Liver (tissue), 9 donors: ENCODE results near the gene CARM1. TPM values are rescaled to one million over a fixed set of nuclear protein-coding genes. Genes with fewer than 3 reads are reported as not detected.

Source experiments
- DNase-seq: peaks from one replicate; pipeline ENCODE4 v3.0.0-alpha.2; 2017; ENCODE audit warnings: low spot score
- H3K27ac ChIP-seq, 2 donors: one replicate each; pipeline ENCODE4 v1.7.0; 2013; ENCODE audit warnings: inconsistent platforms in 2 of 2, low read length in 2 of 2, control low read depth in 1 of 2, low read depth in 1 of 2, mild to moderate bottlenecking in 1 of 2
- H3K27me3 ChIP-seq, 4 donors: one replicate each; pipeline versions ENCODE4 v1.6.1 to v1.7.0; 2013; ENCODE audit warnings: low read length in 3 of 4, inconsistent platforms in 1 of 4, mild to moderate bottlenecking in 1 of 4, moderate library complexity in 1 of 4; ENCODE audit not compliant: control insufficient read depth in 4 of 4, insufficient read depth in 4 of 4
- H3K36me3 ChIP-seq, 4 donors: one replicate each; pipeline versions ENCODE4 v1.6.1 to v1.7.0; 2013; ENCODE audit warnings: low read length in 3 of 4, mild to moderate bottlenecking in 3 of 4, low read depth in 1 of 4, moderate library complexity in 1 of 4; ENCODE audit not compliant: control insufficient read depth in 4 of 4, insufficient read depth in 3 of 4
- H3K4me1 ChIP-seq, 4 donors: one replicate each; pipeline versions ENCODE4 v1.6.1 to v1.7.0; 2013; ENCODE audit warnings: low read length in 3 of 4, mild to moderate bottlenecking in 3 of 4, moderate library complexity in 1 of 4; ENCODE audit not compliant: control insufficient read depth in 4 of 4, insufficient read depth in 4 of 4
- H3K4me3 ChIP-seq, 3 donors: one replicate each; pipeline versions ENCODE4 v1.6.1 to v1.7.0; 2013; ENCODE audit warnings: low read length in 3 of 3, control low read depth in 1 of 3, low read depth in 1 of 3, mild to moderate bottlenecking in 1 of 3
- H3K9ac ChIP-seq, 2 donors: one replicate each; pipeline ENCODE4 v1.7.0; 2013; ENCODE audit warnings: low read length in 2 of 2, mild to moderate bottlenecking in 2 of 2, moderate library complexity in 2 of 2, control low read depth in 1 of 2, low read depth in 1 of 2
- H3K9me3 ChIP-seq, 4 donors: one replicate each; pipeline versions ENCODE4 v1.6.1 to v1.7.0; 2013; ENCODE audit warnings: low read length in 3 of 4; ENCODE audit not compliant: control insufficient read depth in 4 of 4
- ATF3 ChIP-seq: IDR thresholded peaks from 2 replicates; pipeline ENCODE4 v1.6.1; 2016; ENCODE audit warnings: antibody characterized with exemption
- CTCF ChIP-seq: fragments of 150-350 bp; IDR thresholded peaks from 2 replicates; pipeline ENCODE4 v1.5.1; 2017; ENCODE audit warnings: improper control_type of control experiment, low read depth, low read length; ENCODE audit not compliant: missing input control
- EGR1 ChIP-seq, 2 donors: IDR thresholded peaks; 2 replicates each; pipeline ENCODE4 v1.6.1; 2016 to 2018; ENCODE audit warnings: antibody characterized with exemption in 2 of 2, low read depth in 2 of 2
- FOXA1 ChIP-seq: IDR thresholded peaks from 2 replicates; pipeline ENCODE4 v1.6.1; 2016; ENCODE audit warnings: antibody characterized with exemption
- FOXA2 ChIP-seq: IDR thresholded peaks from 2 replicates; pipeline ENCODE4 v1.6.1; 2016; ENCODE audit warnings: antibody characterized with exemption
- GABPA ChIP-seq, 2 donors: IDR thresholded peaks in 1 of 2; conservative IDR thresholded peaks in 1 of 2; 2 replicates each; pipeline ENCODE4 v1.6.1; 2016; ENCODE audit warnings: antibody characterized with exemption in 2 of 2, mild to moderate bottlenecking in 1 of 2, moderate library complexity in 1 of 2
- HNF4A ChIP-seq, 2 donors: conservative IDR thresholded peaks; 2 replicates each; pipeline ENCODE4 v1.6.1; 2016; ENCODE audit warnings: antibody characterized with exemption in 2 of 2, mild to moderate bottlenecking in 2 of 2
- HNF4G ChIP-seq: IDR thresholded peaks from 2 replicates; pipeline ENCODE4 v1.6.1; 2016; ENCODE audit warnings: antibody characterized with exemption
- JUND ChIP-seq, 2 donors: IDR thresholded peaks; 2 replicates each; pipeline ENCODE4 v1.6.1; 2016; ENCODE audit warnings: antibody characterized with exemption in 2 of 2
- MAX ChIP-seq: IDR thresholded peaks from 2 replicates; pipeline ENCODE4 v1.6.1; 2016; ENCODE audit warnings: antibody characterized with exemption
- NR2F2 ChIP-seq: IDR thresholded peaks from 2 replicates; pipeline ENCODE4 v1.6.1; 2016; ENCODE audit warnings: antibody characterized with exemption
- RAD21 ChIP-seq, 2 donors: IDR thresholded peaks; 2 replicates each; pipeline ENCODE4 v1.6.1; 2016; ENCODE audit warnings: antibody characterized with exemption in 2 of 2, mild to moderate bottlenecking in 2 of 2
- REST ChIP-seq: IDR thresholded peaks from 2 replicates; pipeline ENCODE4 v1.6.1; 2016; ENCODE audit warnings: antibody characterized with exemption, mild to moderate bottlenecking
- RXRA ChIP-seq, 2 donors: IDR thresholded peaks; 2 replicates each; pipeline ENCODE4 v1.6.1; 2017 to 2018; ENCODE audit warnings: antibody characterized with exemption in 2 of 2, mild to moderate bottlenecking in 1 of 2
- SP1 ChIP-seq: IDR thresholded peaks from 2 replicates; pipeline ENCODE4 v1.6.1; 2018; ENCODE audit warnings: antibody characterized with exemption, mild to moderate bottlenecking
- TAF1 ChIP-seq: conservative IDR thresholded peaks from 2 replicates; pipeline ENCODE4 v1.6.1; 2016; ENCODE audit warnings: antibody characterized with exemption, mild to moderate bottlenecking
- YY1 ChIP-seq: IDR thresholded peaks from 2 replicates; pipeline ENCODE4 v1.6.1; 2016; ENCODE audit warnings: antibody characterized with exemption, mild to moderate bottlenecking
- ZBTB33 ChIP-seq: IDR thresholded peaks from 2 replicates; pipeline ENCODE4 v1.6.1; 2016; ENCODE audit warnings: antibody characterized with exemption
- WGBS: extraction: QIAGEN DNeasy Blood & Tissue Kit; methylation state at CpG from one replicate; pipeline ENCODE4 v1.1.7; 2013; 5-methylcytosine and 5-hydroxymethylcytosine counted together
- polyA plus RNA-seq, 2 donors: library from polyadenylated mRNA; stranded (reverse) in 1 of 2; unstranded in 1 of 2; fragments of 200-250 nt in 1 of 2; fragments of >200 nt in 1 of 2; fragmentation: Nextera tagmentation in 1 of 2; extraction: Ambion mirVana in 1 of 2; gene quantifications; one replicate each; pipeline versions ENCODE4 v1.2.1 to v1.2.3, GENCODE V29; 2013 to 2015
- total RNA-seq, 2 donors: library from RNA; depleted of rRNA; stranded (reverse); fragments of >200 nt; gene quantifications; one replicate each; pipeline ENCODE4 v1.2.3, GENCODE V29; 2014
- donor health status: healthy.
- donor health status: healthy.
- donor health status: healthy.
- donor health status: healthy.
- donor health status: healthy.

CARM1 gene
- total and polyA plus RNA-seq, 4 donors = 5.1 to 18.3 (median 15.1) TPM

GRCh38 chr19:10899151-10899653 is 27.8 kb downstream of the CARM1 start:
- Histone ChIP-seq H3K4me1 (peaks cover 7 to 23% (median 16%) of the 10 kb centered on the region in 4 donors), H3K36me3 (peaks cover 0 to 1% (median 0%) of the 10 kb centered on the region in 4 donors), H3K27ac (peak overlapping the region; percentile 47 to 80), H3K4me3 (no peak overlapping the region), H3K27me3 (no peaks in the 10 kb centered on the region), H3K9ac (no peak overlapping the region), H3K9me3 (no peaks in the 10 kb centered on the region)
- peak; percentile 89 for DNase-seq
- TF ChIP-seq EGR1 (IDR thresholded peaks at IDR 0.05; ENCODE audit: low read depth in 2 of 2) (no peak), CTCF (no peak), ZBTB33 (no peak), RXRA (IDR thresholded peaks at IDR 0.05) (peak; percentile 66 to 80), MAX (no peak), ATF3 (no peak), YY1 (no peak), FOXA1 (no peak), HNF4A (conservative IDR thresholded peaks at IDR 0.05) (peak in 1 of 2 donors; percentile 9), RAD21 (IDR thresholded peaks at IDR 0.05) (peak in 1 of 2 donors; percentile 53), GABPA (IDR thresholded peaks at IDR 0.05 in 1 of 2, conservative IDR thresholded peaks at IDR 0.05 in 1 of 2) (no peak), FOXA2 (peak; percentile 62), REST (no peak), TAF1 (no peak), HNF4G (no peak)
- 26% methylated on average over 10 of the region's 10 CpGs for WGBS

GRCh38 chr19:10907925-10908324 is 36.6 kb downstream of the CARM1 start:
- WGBS = 92% methylated on average over 14 of the region's 14 CpGs
- no peak for TF ChIP-seq ATF3
- no peak for TF ChIP-seq ZBTB33
- no peak for TF ChIP-seq FOXA2
- TF ChIP-seq FOXA1 = no peak
- no peak for TF ChIP-seq RXRA (IDR thresholded peaks at IDR 0.05)
- no peak for TF ChIP-seq RAD21 (IDR thresholded peaks at IDR 0.05)
- no peak for TF ChIP-seq SP1
- TF ChIP-seq NR2F2 = no peak
- TF ChIP-seq REST = no peak
- no peak for TF ChIP-seq EGR1 (IDR thresholded peaks at IDR 0.05; ENCODE audit: low read depth in 2 of 2)
- TF ChIP-seq JUND (IDR thresholded peaks at IDR 0.05) = no peak

More at GRCh38 chr19:10907925-10908324, 36.6 kb downstream of the CARM1 start:
- no peak overlapping the region for H3K4me3 ChIP-seq
- no peaks in the 10 kb centered on the region for H3K27me3 ChIP-seq
- H3K4me1 ChIP-seq = no peaks in the 10 kb centered on the region
- H3K36me3 ChIP-seq = peaks cover 0 to 35% (median 10%) of the 10 kb centered on the region in 4 donors
- no peak overlapping the region for H3K9ac ChIP-seq
- H3K27ac ChIP-seq = no peak overlapping the region
- no peak for DNase-seq
- no peaks in the 10 kb centered on the region for H3K9me3 ChIP-seq
